Measurements from ENCODE around the gene SLC6A8. TPM values are rescaled to one million over a fixed set of nuclear protein-coding genes. Genes with fewer than 3 reads are reported as not detected.

Gene SLC6A8
- total RNA-seq, 1 donor from 2014 or later = 57.9 TPM

GRCh38 chrX:153643431-153644351, 44.0 kb upstream of the SLC6A8 start:
- peak overlapping the region; percentile 57 for H3K4me2 ChIP-seq (ENCODE audit: low read length)
- H3K4me1 Mint-ChIP-seq (ENCODE audit: low read depth, unreplicated experiment) = no peaks in the 10 kb centered on the region
- no peak overlapping the region for H3K27ac ChIP-seq (ENCODE audit: low read depth, low read length)
- TF ChIP-seq CTCF (IDR thresholded peaks at IDR 0.05; ENCODE audit: insufficient read depth, low read depth, low read length) = no peak
- no peak for TF ChIP-seq EZH2 (IDR thresholded peaks at IDR 0.05; ENCODE audit: insufficient read depth, low read length)
- peaks cover 29% of the 10 kb centered on the region for H3K27me3 Mint-ChIP-seq (ENCODE audit: low read depth, unreplicated experiment)
- no peaks in the 10 kb centered on the region for H3K9me3 ChIP-seq (ENCODE audit: insufficient read depth, low read depth, low read length)
- H3K36me3 Mint-ChIP-seq (ENCODE audit: low read depth, unreplicated experiment) = no peaks in the 10 kb centered on the region
- H3K36me3 ChIP-seq (ENCODE audit: insufficient read depth, low read length) = no peaks in the 10 kb centered on the region
- H3K9me3 Mint-ChIP-seq (ENCODE audit: unreplicated experiment) = no peaks in the 10 kb centered on the region
- no peak overlapping the region for H3K9ac ChIP-seq (ENCODE audit: low read length)
- no peaks in the 10 kb centered on the region for H4K20me1 ChIP-seq (ENCODE audit: insufficient read depth, low read length)
- DNase-seq (ENCODE audit: low read depth) = no peak
- no peak for FAIRE-seq
- H2AFZ ChIP-seq (ENCODE audit: low read depth, low read length) = peak overlapping the region; percentile 52
- no peaks in the 10 kb centered on the region for H3K79me2 ChIP-seq (ENCODE audit: insufficient read depth, low read length)
- H3K27ac Mint-ChIP-seq (ENCODE audit: unreplicated experiment) = no peak overlapping the region
- H3K4me1 ChIP-seq (ENCODE audit: insufficient read depth, low read length) = peaks cover 3% of the 10 kb centered on the region
- no peak overlapping the region for H3K4me3 ChIP-seq (ENCODE audit: insufficient read depth, low read depth, low read length)
- peak overlapping the region; percentile 62 for H3K4me3 Mint-ChIP-seq (ENCODE audit: unreplicated experiment)
- H3K27me3 ChIP-seq (ENCODE audit: insufficient read depth, low read length) = peaks cover 29% of the 10 kb centered on the region

- no peaks in the 10 kb centered on the region for H4K20me1 ChIP-seq (ENCODE audit: insufficient read depth, low read length)
- no peak overlapping the region for H2AFZ ChIP-seq (ENCODE audit: low read depth, low read length)
- H3K36me3 ChIP-seq (ENCODE audit: insufficient read depth, low read length) = no peaks in the 10 kb centered on the region
- no peaks in the 10 kb centered on the region for H3K9me3 Mint-ChIP-seq (ENCODE audit: unreplicated experiment)
- no peaks in the 10 kb centered on the region for H3K79me2 ChIP-seq (ENCODE audit: insufficient read depth, low read length)
- H3K9ac ChIP-seq (ENCODE audit: low read length) = no peak overlapping the region
- H3K4me3 ChIP-seq (ENCODE audit: insufficient read depth, low read depth, low read length) = no peak overlapping the region
- H3K4me2 ChIP-seq (ENCODE audit: low read length) = no peak overlapping the region
- FAIRE-seq = no peak
- H3K27ac Mint-ChIP-seq (ENCODE audit: unreplicated experiment) = no peak overlapping the region
- peaks cover 29% of the 10 kb centered on the region for H3K27me3 ChIP-seq (ENCODE audit: insufficient read depth, low read length)
- peak overlapping the region; percentile 27 for H3K4me3 Mint-ChIP-seq (ENCODE audit: unreplicated experiment)
- H3K27ac ChIP-seq (ENCODE audit: low read depth, low read length) = no peak overlapping the region
- no peaks in the 10 kb centered on the region for H3K9me3 ChIP-seq (ENCODE audit: insufficient read depth, low read depth, low read length)
- no peaks in the 10 kb centered on the region for H3K4me1 Mint-ChIP-seq (ENCODE audit: low read depth, unreplicated experiment)
- TF ChIP-seq CTCF (IDR thresholded peaks at IDR 0.05; ENCODE audit: insufficient read depth, low read depth, low read length) = no peak
- peak; percentile 63 for TF ChIP-seq EZH2 (IDR thresholded peaks at IDR 0.05; ENCODE audit: insufficient read depth, low read length)
- no peaks in the 10 kb centered on the region for H3K36me3 Mint-ChIP-seq (ENCODE audit: low read depth, unreplicated experiment)
- peaks cover 28% of the 10 kb centered on the region for H3K27me3 Mint-ChIP-seq (ENCODE audit: low read depth, unreplicated experiment)
- no peak for DNase-seq (ENCODE audit: low read depth)
- peaks cover 3% of the 10 kb centered on the region for H3K4me1 ChIP-seq (ENCODE audit: insufficient read depth, low read length)
These were observed 43.2 kb upstream of the SLC6A8 start for GRCh38 chrX:153644356-153645125.
